HUES6 (cell line): ENCODE measurements around the gene NRIP3.
A peak's percentile ranks its signal among the peaks of the same experiment; 100 is the strongest.

Experiments
- H3K27ac ChIP-seq: 2 replicates; pipeline ENCODE4 v1.7.0; 2013; ENCODE audit warnings: low read depth, mild to moderate bottlenecking, low read length, inconsistent platforms
- H3K27me3 ChIP-seq: 2 replicates; pipeline ENCODE4 v1.6.1; 2013; ENCODE audit warnings: low read length; ENCODE audit not compliant: control insufficient read depth, insufficient read depth
- H3K36me3 ChIP-seq: 2 replicates; pipeline ENCODE4 v1.6.1; 2013; ENCODE audit warnings: low read length; ENCODE audit not compliant: control insufficient read depth, insufficient read depth
- H3K4me1 ChIP-seq: 2 replicates; pipeline ENCODE4 v1.6.1; 2013; ENCODE audit warnings: low read length; ENCODE audit not compliant: control insufficient read depth, insufficient read depth
- H3K4me3 ChIP-seq: 2 replicates; pipeline ENCODE4 v1.5.1; 2013; ENCODE audit warnings: low read depth, low read length
- H3K9ac ChIP-seq: one replicate; pipeline ENCODE4 v1.6.1; 2013; ENCODE audit warnings: mild to moderate bottlenecking, low read length
- H3K9me3 ChIP-seq: 2 replicates; pipeline ENCODE4 v1.6.1; 2013; ENCODE audit warnings: low read depth, low read length; ENCODE audit not compliant: control insufficient read depth, insufficient read depth

Gene NRIP3

DNA sequence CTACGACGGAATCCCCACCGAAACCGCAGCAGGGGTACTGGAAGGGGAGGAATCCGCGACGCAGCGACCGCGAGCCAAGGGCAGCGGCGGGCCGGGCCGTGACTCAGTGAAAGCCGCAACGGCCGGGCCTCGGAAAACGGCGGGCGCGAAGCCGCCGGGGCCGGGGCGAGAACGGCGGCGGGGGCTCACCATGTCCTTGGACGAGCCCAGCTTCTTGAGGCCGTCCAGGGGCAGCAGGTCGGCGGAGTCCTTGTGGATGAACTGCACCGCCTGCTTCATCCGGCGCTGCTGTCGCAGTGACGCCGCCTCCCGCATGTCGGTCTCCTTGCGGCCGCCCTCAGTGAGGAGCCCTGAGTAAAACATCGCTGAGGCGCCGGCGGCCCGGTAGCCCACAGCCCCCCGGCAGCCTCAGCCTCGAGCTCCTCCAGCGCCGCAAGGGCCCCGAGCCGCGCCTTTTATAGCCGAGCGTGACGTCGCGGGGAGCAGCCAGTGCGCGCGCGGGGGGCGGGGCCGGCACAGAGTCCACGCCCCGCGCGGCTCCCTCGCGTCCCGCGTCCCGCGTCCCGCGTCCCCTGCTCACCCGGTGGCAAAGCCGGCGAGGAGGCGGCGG, at the start of gene NRIP3:
NRIP3 (minus strand) TSS at position 429 of the 610 bp plus-strand sequence; CDS start at position 363, 66 bp downstream.
- peak within 1 kb of the TSS; percentile 53 for H3K9ac ChIP-seq
- peak within 1 kb of the TSS; percentile 67 for H3K4me3 ChIP-seq
- H3K27ac ChIP-seq, result no peak within 1 kb of the TSS

GRCh38 chr11:9052316-9052715, 48.5 kb upstream of the NRIP3 start:
- Histone ChIP-seq H3K36me3 (no peaks in the 10 kb centered on the region), H3K9me3 (no peaks in the 10 kb centered on the region), H3K4me1 (peaks cover 13% of the 10 kb centered on the region; the same call in 1 of the 2 replicates), H3K27ac (no peak overlapping the region), H3K27me3 (no peaks in the 10 kb centered on the region), H3K9ac (no peak overlapping the region), H3K4me3 (no peak overlapping the region)

More for the DNA sequence above, at the start of gene NRIP3:
- no peaks in the 10 kb centered on the region for H3K9me3 ChIP-seq
- H3K36me3 ChIP-seq, result no peaks in the 10 kb centered on the region
- peaks cover 6% of the 10 kb centered on the region; the same call in 1 of the 2 replicates for H3K4me1 ChIP-seq
- peaks cover 78% of the 10 kb centered on the region for H3K27me3 ChIP-seq

DNA sequence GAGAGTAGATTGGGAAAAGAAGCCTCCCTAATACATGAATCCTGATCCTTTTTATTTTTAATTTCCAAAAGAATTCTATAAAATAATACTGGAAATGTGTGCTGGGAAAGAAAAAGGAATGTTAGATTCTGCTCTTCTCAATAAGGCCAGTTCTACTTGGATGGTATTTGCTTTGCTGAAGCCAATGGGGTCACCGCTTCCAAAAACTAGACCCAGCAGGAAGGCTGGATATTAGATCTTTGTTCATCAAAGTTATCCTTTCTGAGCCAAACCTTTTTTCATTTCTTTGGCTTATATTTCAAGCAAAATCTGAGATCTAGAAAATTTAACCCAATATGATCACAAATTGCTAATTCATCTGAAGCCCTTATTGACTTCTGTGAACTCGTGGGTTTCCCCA, 46.2 kb upstream of the NRIP3 start:
- no peaks in the 10 kb centered on the region for H3K36me3 ChIP-seq
- H3K9me3 ChIP-seq, result no peaks in the 10 kb centered on the region
- H3K4me3 ChIP-seq, result no peak overlapping the region
- no peaks in the 10 kb centered on the region for H3K27me3 ChIP-seq
- H3K27ac ChIP-seq, result no peak overlapping the region
- H3K4me1 ChIP-seq, result peaks cover 29% of the 10 kb centered on the region; the same call in 1 of the 2 replicates
- H3K9ac ChIP-seq, result no peak overlapping the region

- peaks cover 29% of the 10 kb centered on the region; the same call in 1 of the 2 replicates for H3K4me1 ChIP-seq
- H3K36me3 ChIP-seq, result no peaks in the 10 kb centered on the region
- no peak overlapping the region for H3K27ac ChIP-seq
- no peaks in the 10 kb centered on the region for H3K27me3 ChIP-seq
- H3K9ac ChIP-seq, result no peak overlapping the region
- H3K4me3 ChIP-seq, result no peak overlapping the region
- H3K9me3 ChIP-seq, result no peaks in the 10 kb centered on the region
Observed at GRCh38 chr11:9047964-9048523, 44.2 kb upstream of the NRIP3 start.

DNA sequence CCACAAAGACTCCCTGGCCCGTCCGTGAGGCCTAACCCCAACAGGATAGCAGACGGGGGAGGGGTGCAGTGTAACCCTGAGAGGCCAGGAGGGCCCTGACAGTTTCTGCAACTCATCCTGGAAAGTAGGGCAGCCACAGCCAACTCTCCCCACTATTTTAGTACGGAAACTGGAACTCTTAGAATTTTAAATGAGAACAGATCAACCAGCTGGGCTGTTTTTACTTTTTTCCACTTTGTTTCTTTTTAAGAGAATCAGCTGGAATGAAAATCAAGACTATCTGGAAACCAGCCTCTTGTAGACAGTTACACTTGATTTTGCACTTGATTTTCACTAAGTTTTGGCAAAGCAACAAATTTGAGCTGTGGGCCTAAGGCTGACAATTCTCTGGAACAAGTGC, 42.7 kb upstream of the NRIP3 start:
- H3K27ac ChIP-seq, result no peak overlapping the region
- peaks cover 29% of the 10 kb centered on the region; the same call in 1 of the 2 replicates for H3K4me1 ChIP-seq

GRCh38 chr11:9042488-9042887, 38.7 kb upstream of the NRIP3 start:
- H3K4me1 ChIP-seq, result peaks cover 21% of the 10 kb centered on the region
- H3K27ac ChIP-seq, result no peak overlapping the region
- H3K27me3 ChIP-seq, result 0 out of 2 replicates have a peak, but pooled peaks cover 7% of the 10 kb centered on the region
- H3K4me3 ChIP-seq, result no peak overlapping the region
- no peak overlapping the region for H3K9ac ChIP-seq
- no peaks in the 10 kb centered on the region for H3K36me3 ChIP-seq
- no peaks in the 10 kb centered on the region for H3K9me3 ChIP-seq

More for the DNA sequence above, 42.7 kb upstream of the NRIP3 start:
- Histone ChIP-seq H3K4me3 (no peak overlapping the region), H3K27me3 (0 out of 2 replicates have a peak, but pooled peaks cover 7% of the 10 kb centered on the region), H3K36me3 (no peaks in the 10 kb centered on the region), H3K9me3 (no peaks in the 10 kb centered on the region), H3K9ac (no peak overlapping the region)

DNA sequence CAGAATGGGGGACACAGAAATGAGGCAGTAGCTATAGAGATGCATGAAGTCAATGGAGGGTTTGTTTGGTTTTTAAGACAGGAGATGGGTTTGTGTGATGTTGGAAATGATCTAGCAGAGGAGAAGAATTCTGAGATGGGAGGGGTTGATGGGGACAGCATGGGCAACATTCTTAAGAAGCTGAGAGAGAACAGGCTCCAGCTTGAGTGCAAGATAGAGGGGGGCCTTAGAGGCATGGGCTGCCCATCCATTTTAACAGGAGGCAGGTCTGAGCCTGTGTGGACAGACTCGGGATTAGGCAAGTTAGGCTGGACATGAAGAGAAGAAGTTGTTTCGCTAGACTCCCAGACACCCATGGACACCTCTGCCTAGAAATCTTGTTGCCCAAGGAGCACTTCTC, 37.9 kb upstream of the NRIP3 start:
- H3K27me3 ChIP-seq, result 0 out of 2 replicates have a peak, but pooled peaks cover 7% of the 10 kb centered on the region

DNA sequence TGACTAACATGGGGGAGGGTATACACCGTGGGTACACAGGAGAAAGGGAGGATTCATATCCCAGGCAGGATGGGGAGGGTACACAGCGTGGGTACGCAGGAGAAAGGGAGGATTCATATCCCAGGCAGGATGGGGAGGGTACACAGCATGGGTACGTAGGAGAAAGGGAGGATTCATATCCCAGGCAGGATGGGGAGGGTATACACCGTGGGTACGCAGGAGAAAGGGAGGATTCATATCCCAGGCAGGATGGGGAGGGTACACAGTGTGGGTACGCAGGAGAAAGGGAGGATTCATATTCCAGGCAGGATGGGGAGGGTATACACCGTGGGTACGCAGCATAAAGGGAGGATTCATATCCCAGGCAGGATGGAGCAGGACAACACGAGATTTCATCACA, 36.6 kb upstream of the NRIP3 start:
- peaks cover 12% of the 10 kb centered on the region for H3K4me1 ChIP-seq
- H3K27me3 ChIP-seq, result 0 out of 2 replicates have a peak, but pooled peaks cover 7% of the 10 kb centered on the region
- H3K27ac ChIP-seq, result no peak overlapping the region
- H3K9ac ChIP-seq, result no peak overlapping the region
- H3K4me3 ChIP-seq, result no peak overlapping the region
- H3K9me3 ChIP-seq, result no peaks in the 10 kb centered on the region
- H3K36me3 ChIP-seq, result no peaks in the 10 kb centered on the region

More for the DNA sequence above, 37.9 kb upstream of the NRIP3 start:
- Histone ChIP-seq H3K4me3 (no peak overlapping the region), H3K27ac (no peak overlapping the region), H3K4me1 (peaks cover 23% of the 10 kb centered on the region), H3K9ac (no peak overlapping the region), H3K36me3 (no peaks in the 10 kb centered on the region), H3K9me3 (no peaks in the 10 kb centered on the region)

DNA sequence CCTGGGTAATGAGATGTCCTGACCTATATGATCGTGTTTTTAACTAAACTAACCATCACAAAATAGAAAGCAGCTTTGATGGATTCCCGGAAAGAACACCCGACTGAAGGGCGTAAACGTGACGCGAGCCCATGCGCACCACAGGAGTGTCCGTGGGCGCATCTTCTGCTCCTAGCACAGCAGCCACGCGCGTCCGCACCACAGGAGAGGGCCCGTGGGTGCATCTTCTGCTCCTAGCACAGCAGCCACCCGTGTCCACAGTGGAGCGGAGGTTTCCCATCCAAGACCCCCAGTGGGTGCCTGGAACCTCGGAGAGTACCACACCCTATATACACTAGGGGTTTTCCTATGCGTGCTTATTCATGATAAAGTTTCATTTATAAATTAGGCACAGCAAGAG, 36.1 kb upstream of the NRIP3 start:
- no peaks in the 10 kb centered on the region for H3K9me3 ChIP-seq
- H3K27ac ChIP-seq, result no peak overlapping the region
- no peaks in the 10 kb centered on the region for H3K36me3 ChIP-seq
- no peak overlapping the region for H3K9ac ChIP-seq
- H3K27me3 ChIP-seq, result 0 out of 2 replicates have a peak, but pooled peaks cover 7% of the 10 kb centered on the region
- no peak overlapping the region for H3K4me3 ChIP-seq
- peaks cover 12% of the 10 kb centered on the region for H3K4me1 ChIP-seq

GRCh38 chr11:9039198-9039597, 35.4 kb upstream of the NRIP3 start:
- Histone ChIP-seq H3K4me3 (no peak overlapping the region), H3K9ac (no peak overlapping the region)

GRCh38 chr11:9038541-9038940, 34.7 kb upstream of the NRIP3 start:
- no peaks in the 10 kb centered on the region for H3K36me3 ChIP-seq
- H3K9me3 ChIP-seq, result no peaks in the 10 kb centered on the region
- no peak overlapping the region for H3K27ac ChIP-seq
- H3K4me3 ChIP-seq, result no peak overlapping the region
- H3K27me3 ChIP-seq, result 0 out of 2 replicates have a peak, but pooled peaks cover 7% of the 10 kb centered on the region
- no peak overlapping the region for H3K9ac ChIP-seq
- peaks cover 12% of the 10 kb centered on the region for H3K4me1 ChIP-seq

More at GRCh38 chr11:9039198-9039597, 35.4 kb upstream of the NRIP3 start:
- Histone ChIP-seq H3K9me3 (no peaks in the 10 kb centered on the region), H3K27me3 (0 out of 2 replicates have a peak, but pooled peaks cover 7% of the 10 kb centered on the region), H3K4me1 (peaks cover 12% of the 10 kb centered on the region), H3K36me3 (no peaks in the 10 kb centered on the region), H3K27ac (no peak overlapping the region)
